Measurements from ENCODE around the gene LCOR.

DNA sequence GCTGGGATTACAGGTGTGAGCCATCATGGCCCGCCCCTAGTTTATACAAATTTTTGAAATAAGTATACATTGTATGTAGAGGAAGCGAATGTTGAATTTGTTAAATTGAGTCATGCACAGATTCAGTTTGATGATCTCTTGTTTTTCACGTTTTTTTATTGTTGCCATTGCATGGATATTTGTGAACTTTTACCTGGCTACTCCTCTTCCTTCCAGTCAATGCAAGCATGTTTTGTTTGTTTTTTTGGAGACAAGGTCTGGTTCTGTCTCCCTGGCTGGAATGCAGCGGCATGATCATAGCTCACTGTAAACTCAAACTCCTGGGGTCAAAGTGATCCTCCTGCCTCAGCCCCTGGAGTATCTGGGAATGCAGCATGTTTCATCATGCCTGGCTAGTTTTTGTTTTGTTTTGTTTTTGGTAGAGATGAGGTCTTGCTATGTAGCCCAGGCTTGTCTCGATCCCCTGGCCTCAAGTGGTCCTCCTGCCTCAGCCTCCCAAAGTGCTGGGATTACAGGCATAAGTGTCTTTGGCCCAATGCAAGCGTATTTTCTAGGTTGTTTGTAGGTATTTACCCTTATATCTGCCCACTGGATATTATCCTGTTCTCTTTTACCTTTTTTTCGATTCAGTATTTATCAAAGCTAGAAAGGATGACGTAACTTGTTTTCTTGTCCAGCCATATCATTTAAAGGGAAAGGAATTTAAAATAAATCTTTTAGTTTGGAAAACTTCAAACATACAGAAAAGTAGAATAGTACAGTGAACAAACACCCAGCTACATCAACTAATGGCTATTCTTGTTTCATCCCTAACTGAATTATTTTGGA, 11.0 kb downstream of the LCOR start:
- TF ChIP-seq, protein P1, sequence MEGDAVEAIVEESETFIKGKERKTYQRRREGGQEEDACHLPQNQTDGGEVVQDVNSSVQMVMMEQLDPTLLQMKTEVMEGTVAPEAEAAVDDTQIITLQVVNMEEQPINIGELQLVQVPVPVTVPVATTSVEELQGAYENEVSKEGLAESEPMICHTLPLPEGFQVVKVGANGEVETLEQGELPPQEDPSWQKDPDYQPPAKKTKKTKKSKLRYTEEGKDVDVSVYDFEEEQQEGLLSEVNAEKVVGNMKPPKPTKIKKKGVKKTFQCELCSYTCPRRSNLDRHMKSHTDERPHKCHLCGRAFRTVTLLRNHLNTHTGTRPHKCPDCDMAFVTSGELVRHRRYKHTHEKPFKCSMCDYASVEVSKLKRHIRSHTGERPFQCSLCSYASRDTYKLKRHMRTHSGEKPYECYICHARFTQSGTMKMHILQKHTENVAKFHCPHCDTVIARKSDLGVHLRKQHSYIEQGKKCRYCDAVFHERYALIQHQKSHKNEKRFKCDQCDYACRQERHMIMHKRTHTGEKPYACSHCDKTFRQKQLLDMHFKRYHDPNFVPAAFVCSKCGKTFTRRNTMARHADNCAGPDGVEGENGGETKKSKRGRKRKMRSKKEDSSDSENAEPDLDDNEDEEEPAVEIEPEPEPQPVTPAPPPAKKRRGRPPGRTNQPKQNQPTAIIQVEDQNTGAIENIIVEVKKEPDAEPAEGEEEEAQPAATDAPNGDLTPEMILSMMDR (IDR thresholded peaks at IDR 0.05) = peak in 1 of 3 donors; percentile 90
- no peak for TF ChIP-seq POLR2A (IDR thresholded peaks at IDR 0.05)
